Stimulated activated CD8-positive, alpha-beta memory T cell treated with anti-CD3 and anti-CD28 coated beads, Interleukin-7, amount 100 ng/mL, for 1 hour (primary cell): ENCODE measurements around the gene PLXNA2.

ENCODE experiments used
- DNase-seq, 2 donors: peaks; one replicate each; pipeline ENCODE4 v3.0.0-alpha.2; 2020; ENCODE audit warnings: low read depth in 2 of 2

Gene PLXNA2

GRCh38 chr1:208019257-208019656 is 224.9 kb downstream of the PLXNA2 start:
- no peak for DNase-seq

- no peak for DNase-seq
These were observed 228.9 kb downstream of the PLXNA2 start for GRCh38 chr1:208015255-208015654.

GRCh38 chr1:208013210-208013609 is 231.0 kb downstream of the PLXNA2 start:
- DNase-seq = no peak

GRCh38 chr1:208012721-208013120 is 231.5 kb downstream of the PLXNA2 start:
- DNase-seq = no peak

GRCh38 chr1:208010487-208011071 is 233.6 kb downstream of the PLXNA2 start:
- no peak for DNase-seq

- no peak for DNase-seq
These were observed 234.3 kb downstream of the PLXNA2 start for GRCh38 chr1:208009706-208010444.

- DNase-seq = no peak
These were observed 234.9 kb downstream of the PLXNA2 start for GRCh38 chr1:208009303-208009702.

- no peak for DNase-seq
These were observed 235.7 kb downstream of the PLXNA2 start for GRCh38 chr1:208008534-208008933.

- no peak for DNase-seq
These were observed 236.2 kb downstream of the PLXNA2 start for GRCh38 chr1:208007938-208008342.

- DNase-seq = no peak
These were observed 236.8 kb downstream of the PLXNA2 start for GRCh38 chr1:208007319-208007937.

- DNase-seq = no peak
These were observed 237.8 kb downstream of the PLXNA2 start for GRCh38 chr1:208006258-208006920.

GRCh38 chr1:208004851-208005250 is 239.3 kb downstream of the PLXNA2 start:
- DNase-seq = no peak

- DNase-seq = no peak
These were observed 240.9 kb downstream of the PLXNA2 start for GRCh38 chr1:208003241-208003640.

- no peak for DNase-seq
These were observed 241.5 kb downstream of the PLXNA2 start for GRCh38 chr1:208002672-208003071.

- DNase-seq = no peak
These were observed 242.1 kb downstream of the PLXNA2 start for GRCh38 chr1:208002078-208002477.

- DNase-seq = no peak
These were observed 243.7 kb downstream of the PLXNA2 start for GRCh38 chr1:208000504-208000903.

GRCh38 chr1:207999972-208000371 is 244.2 kb downstream of the PLXNA2 start:
- DNase-seq = no peak

- DNase-seq = no peak
These were observed 244.8 kb downstream of the PLXNA2 start for GRCh38 chr1:207999274-207999915.

- no peak for DNase-seq
These were observed 245.5 kb downstream of the PLXNA2 start for GRCh38 chr1:207998691-207999090.

- peak; percentile 4 to 10 for DNase-seq
These were observed 246.5 kb downstream of the PLXNA2 start for GRCh38 chr1:207997486-207998268.

GRCh38 chr1:207996636-207997035 is 247.5 kb downstream of the PLXNA2 start:
- no peak for DNase-seq
